Measurements from ENCODE around the gene HARBI1. TPM values are rescaled to one million over a fixed set of nuclear protein-coding genes. Genes with fewer than 3 reads are reported as not detected.
A peak's percentile ranks its signal among the peaks of the same experiment; 100 is the strongest.

Gene HARBI1
- total RNA-seq: 4.5 and 6.5 TPM in 2 replicates
- polyA plus RNA-seq: 3.7 and 4.4 TPM in 2 replicates

GRCh38 chr11:46617134-46617971 is at the start of gene HARBI1, which contains the start of gene ATG13:
HARBI1 (minus strand) TSS chr11:46617227; CDS start chr11:46616237, 990 bp downstream.
ATG13 (plus strand) TSS chr11:46617553; CDS start chr11:46644292, 26,739 bp downstream.
- Histone ChIP-seq H3K4me2 (peak within 1 kb of the TSS; percentile 87), H3K9me3 (ENCODE audit: low read depth) (no peaks in the 10 kb centered on the region), H3K4me3 (peak within 1 kb of the TSS; percentile 60), H4K20me1 (ENCODE audit: insufficient read depth, poor library complexity, severe bottlenecking) (peaks cover 4% of the 10 kb centered on the region), H3K9me2 (replicated peaks; ENCODE audit: insufficient read depth) (no peaks in the 10 kb centered on the region), H3K4me1 (ENCODE audit: insufficient read depth) (peaks cover 15% of the 10 kb centered on the region), H3K27me3 (no peaks in the 10 kb centered on the region), H2AFZ (peak within 1 kb of the TSS; percentile 91), H3K36me3 (replicated peaks; ENCODE audit: insufficient read depth, low read depth) (no peaks in the 10 kb centered on the region), H3K27ac (peak within 1 kb of the TSS; percentile 99), H3K79me2 (peaks cover 73% of the 10 kb centered on the region)
- TF ChIP-seq EZH2 (IDR thresholded peaks at IDR 0.05; ENCODE audit: borderline replicate concordance): no peak
- TF ChIP-seq CTCF (IDR thresholded peaks at IDR 0.05; ENCODE audit: poor library complexity): peak; percentile 68
- TF ChIP-seq EZH2phosphoT487 (IDR thresholded peaks at IDR 0.05; ENCODE audit: low read depth, severe bottlenecking, unreplicated experiment): no peak
- peak; percentile 96 for DNase-seq (ENCODE audit: low spot score)
- WGBS (ENCODE audit: low lambda C conversion rate, missing lambda C conversion rate): under 1% methylated on average over 67 of the region's 72 CpGs

- DNase-seq (ENCODE audit: low spot score): no peak
- no peak overlapping the region for H2AFZ ChIP-seq
- H3K9me2 ChIP-seq (replicated peaks; ENCODE audit: insufficient read depth): no peaks in the 10 kb centered on the region
- H4K20me1 ChIP-seq (ENCODE audit: insufficient read depth, poor library complexity, severe bottlenecking): no peaks in the 10 kb centered on the region
- no peaks in the 10 kb centered on the region for H3K4me1 ChIP-seq (ENCODE audit: insufficient read depth)
- no peaks in the 10 kb centered on the region for H3K79me2 ChIP-seq
- H3K4me2 ChIP-seq: no peak overlapping the region
- no peaks in the 10 kb centered on the region for H3K36me3 ChIP-seq (replicated peaks; ENCODE audit: insufficient read depth, low read depth)
- no peak for TF ChIP-seq EZH2phosphoT487 (IDR thresholded peaks at IDR 0.05; ENCODE audit: low read depth, severe bottlenecking, unreplicated experiment)
- no peak for TF ChIP-seq EZH2 (IDR thresholded peaks at IDR 0.05; ENCODE audit: borderline replicate concordance)
- no peak for TF ChIP-seq CTCF (IDR thresholded peaks at IDR 0.05; ENCODE audit: poor library complexity)
- H3K4me3 ChIP-seq: no peak overlapping the region
- H3K9me3 ChIP-seq (ENCODE audit: low read depth): no peaks in the 10 kb centered on the region
- H3K27me3 ChIP-seq: no peaks in the 10 kb centered on the region
- no peak overlapping the region for H3K27ac ChIP-seq
- 90% methylated on average over 5 of the region's 5 CpGs for WGBS (ENCODE audit: low lambda C conversion rate, missing lambda C conversion rate)
Observed at GRCh38 chr11:46666516-46666915, 49.5 kb upstream of the HARBI1 start.

GRCh38 chr11:46665356-46665755 is 48.3 kb upstream of the HARBI1 start:
- Histone ChIP-seq H3K79me2 (peaks cover 2% of the 10 kb centered on the region), H3K9me2 (replicated peaks; ENCODE audit: insufficient read depth) (no peaks in the 10 kb centered on the region), H2AFZ (no peak overlapping the region), H3K9me3 (ENCODE audit: low read depth) (no peaks in the 10 kb centered on the region), H3K4me3 (no peak overlapping the region), H4K20me1 (ENCODE audit: insufficient read depth, poor library complexity, severe bottlenecking) (no peaks in the 10 kb centered on the region), H3K4me2 (no peak overlapping the region), H3K4me1 (ENCODE audit: insufficient read depth) (no peaks in the 10 kb centered on the region), H3K27ac (no peak overlapping the region), H3K36me3 (replicated peaks; ENCODE audit: insufficient read depth, low read depth) (no peaks in the 10 kb centered on the region), H3K27me3 (no peaks in the 10 kb centered on the region)
- no peak for DNase-seq (ENCODE audit: low spot score)
- WGBS (ENCODE audit: low lambda C conversion rate, missing lambda C conversion rate): 100% methylated on average over 1 of the region's 1 CpG
- TF ChIP-seq CTCF (IDR thresholded peaks at IDR 0.05; ENCODE audit: poor library complexity): no peak
- TF ChIP-seq EZH2 (IDR thresholded peaks at IDR 0.05; ENCODE audit: borderline replicate concordance): no peak
- no peak for TF ChIP-seq EZH2phosphoT487 (IDR thresholded peaks at IDR 0.05; ENCODE audit: low read depth, severe bottlenecking, unreplicated experiment)
